ENCODE measurements around the gene ACTN1.
"Not testable (repeated sequence)": the region's sequence is repeated elsewhere in the genome, so short reads cannot be mapped to it uniquely, and the experiment has no call there.

The ACTN1 gene

GRCh38 chr14:68986926-68987652 lies 8.0 kb upstream of the ACTN1 start:
- ATAC-seq (peak; percentile 96), DNase-seq (peak; percentile 42)

GRCh38 chr14:68986225-68986624 lies 7.1 kb upstream of the ACTN1 start:
- DNase-seq (no peak), ATAC-seq (no peak)

DNA sequence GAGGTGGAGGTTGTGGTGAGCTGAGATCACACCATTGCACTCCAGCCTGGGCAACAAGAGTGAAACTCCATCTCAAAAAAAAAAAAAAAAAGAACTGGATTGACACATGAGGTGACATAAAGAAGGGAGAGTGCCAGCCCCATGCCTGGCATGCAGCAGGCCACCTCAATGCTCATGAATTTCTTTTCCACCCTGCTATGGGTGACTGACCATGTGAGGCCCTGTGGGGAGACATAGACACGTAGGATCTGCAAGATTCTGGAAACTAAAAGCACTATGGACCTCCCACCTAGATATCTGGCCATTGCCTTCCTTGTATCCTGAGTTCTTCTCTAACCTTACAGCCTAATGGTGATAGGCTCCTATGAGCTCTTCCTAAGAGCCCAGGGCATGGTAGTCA lies 5.6 kb upstream of the ACTN1 start:
- DNase-seq (no peak), ATAC-seq (no peak)

- no peak for ATAC-seq
- DNase-seq: no peak
Measured at GRCh38 chr14:68983191-68983590, 4.1 kb upstream of the ACTN1 start.

DNA sequence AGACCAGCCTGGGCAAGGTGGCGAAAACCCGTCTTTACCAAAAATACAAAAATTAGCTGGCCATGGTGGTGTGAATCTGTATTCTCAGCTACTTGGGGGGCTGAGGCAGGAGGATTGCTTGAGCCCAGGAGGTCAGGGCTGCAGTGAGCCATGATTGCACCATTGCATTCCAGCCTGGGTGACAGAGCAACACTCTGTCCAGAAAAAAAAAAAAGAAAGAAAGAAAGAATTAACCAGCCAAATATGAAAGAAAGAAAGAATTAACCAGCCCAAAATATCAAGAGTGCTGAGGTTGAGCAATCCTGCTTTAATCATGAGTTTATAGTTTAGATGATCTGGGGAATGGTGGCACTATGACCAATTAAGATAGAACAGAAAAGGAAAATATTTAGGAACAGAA lies 3.5 kb upstream of the ACTN1 start:
- DNase-seq (no peak), ATAC-seq (no peak)

DNA sequence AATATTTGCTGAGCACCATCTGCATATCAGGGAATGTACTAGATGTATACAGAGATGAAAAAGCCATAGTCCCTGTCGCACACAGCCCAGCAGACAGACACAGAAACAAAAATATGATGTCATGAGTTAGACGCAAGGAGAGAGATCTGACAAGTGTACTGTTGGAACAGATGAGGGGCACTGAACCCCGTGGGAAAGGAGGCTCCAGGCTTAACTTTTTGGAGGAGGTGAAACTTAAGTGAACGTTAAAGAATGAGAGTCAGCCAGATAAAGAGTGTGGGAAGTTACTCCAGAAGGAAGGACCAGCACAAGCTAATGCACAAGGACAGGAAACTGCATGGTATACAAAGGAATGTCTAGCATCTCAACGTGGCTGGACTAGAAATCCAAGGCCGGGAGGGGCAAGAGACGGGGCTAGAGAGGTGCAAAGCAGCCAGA lies 2.5 kb upstream of the ACTN1 start:
- DNase-seq (no peak), ATAC-seq (no peak)

- DNase-seq (no peak), ATAC-seq (peak; percentile 36)
Measured at GRCh38 chr14:68981139-68981538, 2.0 kb upstream of the ACTN1 start.

DNA sequence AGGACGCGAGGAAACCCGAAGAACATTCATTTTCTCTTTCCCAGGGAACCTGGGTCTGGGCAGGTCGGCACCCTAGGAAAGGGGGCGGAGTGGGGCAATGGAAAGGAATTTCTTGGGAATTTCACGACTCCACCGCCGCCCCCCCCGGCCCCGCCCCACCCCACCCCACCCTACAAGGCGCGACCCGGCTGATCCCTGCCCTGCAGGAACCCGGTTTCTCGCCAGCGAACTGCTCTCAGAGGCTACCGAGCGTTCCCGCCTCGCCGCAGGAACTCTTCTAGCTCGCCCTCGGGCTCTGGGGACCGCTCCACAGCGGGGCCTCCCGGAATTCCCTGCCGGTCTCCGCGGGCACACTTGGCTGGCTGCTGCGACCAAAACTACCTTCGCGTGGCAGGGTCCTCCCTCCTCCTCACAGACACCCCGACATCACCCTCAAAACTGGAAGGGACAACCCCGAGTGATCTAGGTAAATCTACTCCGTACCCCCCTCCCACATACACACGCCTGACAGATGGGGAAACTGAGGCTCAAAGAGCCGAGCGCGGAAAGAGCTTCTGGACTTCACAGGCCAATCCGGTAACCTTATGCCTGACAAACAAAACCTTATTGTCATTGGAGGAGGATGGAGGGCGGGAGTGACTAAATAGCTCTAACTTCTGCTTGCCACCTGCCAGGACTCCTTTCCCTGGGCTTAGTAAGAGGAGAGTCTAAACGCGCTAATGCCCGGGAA lies 785 bp upstream of the ACTN1 start:
- ATAC-seq: no peak
- DNase-seq: peak; percentile 22

DNA sequence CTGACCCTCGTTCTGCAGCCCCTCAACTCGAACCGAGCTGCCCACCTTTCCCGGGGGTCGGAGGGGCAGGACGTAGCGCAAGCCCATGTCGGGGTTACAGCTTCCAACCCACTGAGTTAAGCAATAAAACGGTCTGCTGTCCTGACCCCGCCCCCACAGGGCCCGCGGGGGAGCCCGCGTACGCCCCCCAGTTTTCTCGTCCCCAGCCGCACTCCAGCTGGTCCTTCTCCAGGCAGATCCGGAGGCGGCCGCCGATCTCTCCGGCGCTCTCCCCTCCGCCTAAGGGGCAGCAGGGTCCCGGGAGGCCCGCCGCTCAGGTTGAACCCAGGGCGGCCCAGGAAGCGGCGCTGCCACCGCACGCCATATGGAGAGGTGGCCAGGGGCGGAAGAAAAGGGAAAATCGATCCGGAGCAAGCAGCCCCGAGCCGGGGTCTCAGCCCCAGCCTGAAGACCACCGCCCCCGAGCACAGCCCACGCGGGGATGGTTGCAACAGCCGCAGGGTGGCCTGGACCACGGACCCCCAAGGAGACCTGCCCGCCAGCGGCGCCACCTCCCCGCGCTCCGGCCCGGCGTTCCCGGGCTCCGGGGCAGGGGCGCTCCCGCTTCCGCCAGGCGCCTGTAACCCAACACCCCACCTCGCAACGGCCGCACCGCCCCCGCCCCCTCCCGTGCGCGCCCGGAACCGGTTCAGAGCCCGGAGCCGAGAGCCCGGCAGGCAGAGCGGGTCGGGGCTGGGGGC lies 760 bp downstream of the ACTN1 start:
- ATAC-seq: peak; percentile 5

GRCh38 chr14:68977718-68978171 lies 1.4 kb downstream of the ACTN1 start:
- ATAC-seq (peak; percentile 25), DNase-seq (peak; percentile 77)

More for the DNA sequence above, 760 bp downstream of the ACTN1 start:
- DNase-seq: peak; percentile 64

DNA sequence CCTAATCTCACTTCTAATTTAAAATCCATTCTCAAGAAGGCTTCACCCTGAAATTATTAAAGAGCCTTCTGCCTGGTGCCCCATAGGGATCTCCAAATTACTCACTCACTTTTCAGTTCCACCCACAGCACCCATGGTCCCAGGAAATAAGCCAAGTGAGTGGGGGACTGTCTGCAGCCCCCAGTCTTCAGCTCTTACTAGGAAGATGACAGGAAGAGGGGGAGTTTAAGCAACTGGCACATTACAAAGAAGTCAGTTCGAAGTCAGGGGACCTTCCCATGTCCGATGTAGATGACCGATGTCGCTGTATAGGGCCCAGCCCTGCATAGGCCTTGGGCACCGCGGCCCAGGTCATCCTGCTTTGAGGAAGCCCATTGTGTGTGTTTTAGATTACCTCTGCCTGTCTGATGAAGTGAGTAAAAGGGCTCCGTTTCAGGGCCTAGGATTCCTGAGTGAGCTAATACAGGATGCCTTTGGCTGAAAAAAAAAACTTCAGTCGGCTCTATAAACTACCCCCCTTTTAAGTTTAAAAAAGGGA lies 1.9 kb downstream of the ACTN1 start:
- DNase-seq (peak; percentile 39), ATAC-seq (peak; percentile 26)

- ATAC-seq: no peak
- no peak for DNase-seq
Measured at GRCh38 chr14:68976160-68977067, 2.7 kb downstream of the ACTN1 start.

GRCh38 chr14:68975667-68976066 lies 3.4 kb downstream of the ACTN1 start:
- DNase-seq: no peak
- no peak for ATAC-seq

- ATAC-seq: no peak
- DNase-seq: no peak
Measured at GRCh38 chr14:68974759-68975347, 4.2 kb downstream of the ACTN1 start.

GRCh38 chr14:68973639-68974038 lies 5.5 kb downstream of the ACTN1 start:
- ATAC-seq (no peak), DNase-seq (no peak)

- DNase-seq, ATAC-seq: not testable (repeated sequence)
Measured at GRCh38 chr14:68973219-68973565, 5.9 kb downstream of the ACTN1 start.

- no peak for DNase-seq
- ATAC-seq: no peak
Measured at GRCh38 chr14:68972507-68973218, 6.4 kb downstream of the ACTN1 start.

- ATAC-seq: no peak
- DNase-seq: no peak
Measured at GRCh38 chr14:68971411-68972035, 7.6 kb downstream of the ACTN1 start.

GRCh38 chr14:68970736-68971135 lies 8.4 kb downstream of the ACTN1 start:
- no peak for ATAC-seq
- no peak for DNase-seq

GRCh38 chr14:68970038-68970612 lies 9.0 kb downstream of the ACTN1 start:
- DNase-seq: no peak

More at GRCh38 chr14:68970038-68970612, 9.0 kb downstream of the ACTN1 start:
- no peak for ATAC-seq

Data from stimulated activated naive CD8-positive, alpha-beta T cell treated with anti-CD3 and anti-CD28 coated beads, Interleukin-15, Interleukin-2, amounts not matched to agents 100 U/mL and 50 U/mL, for 24 hours (primary cell).